ENCODE results near the gene ZBTB38. TPM values are rescaled to one million over a fixed set of nuclear protein-coding genes. Genes with fewer than 3 reads are reported as not detected.

Gene ZBTB38
- total RNA-seq, 4 donors from 2014 or later: 143 to 185 (median 165) TPM

- WGBS, 2 donors: 83 to 92% methylated on average over 2 of the region's 2 CpGs
- intact Hi-C loops (cut with DNase I): no loop called here
- no peak for DNase-seq
Measured at GRCh38 chr3:141335531-141336061, 32.7 kb upstream of the ZBTB38 start.

DNA sequence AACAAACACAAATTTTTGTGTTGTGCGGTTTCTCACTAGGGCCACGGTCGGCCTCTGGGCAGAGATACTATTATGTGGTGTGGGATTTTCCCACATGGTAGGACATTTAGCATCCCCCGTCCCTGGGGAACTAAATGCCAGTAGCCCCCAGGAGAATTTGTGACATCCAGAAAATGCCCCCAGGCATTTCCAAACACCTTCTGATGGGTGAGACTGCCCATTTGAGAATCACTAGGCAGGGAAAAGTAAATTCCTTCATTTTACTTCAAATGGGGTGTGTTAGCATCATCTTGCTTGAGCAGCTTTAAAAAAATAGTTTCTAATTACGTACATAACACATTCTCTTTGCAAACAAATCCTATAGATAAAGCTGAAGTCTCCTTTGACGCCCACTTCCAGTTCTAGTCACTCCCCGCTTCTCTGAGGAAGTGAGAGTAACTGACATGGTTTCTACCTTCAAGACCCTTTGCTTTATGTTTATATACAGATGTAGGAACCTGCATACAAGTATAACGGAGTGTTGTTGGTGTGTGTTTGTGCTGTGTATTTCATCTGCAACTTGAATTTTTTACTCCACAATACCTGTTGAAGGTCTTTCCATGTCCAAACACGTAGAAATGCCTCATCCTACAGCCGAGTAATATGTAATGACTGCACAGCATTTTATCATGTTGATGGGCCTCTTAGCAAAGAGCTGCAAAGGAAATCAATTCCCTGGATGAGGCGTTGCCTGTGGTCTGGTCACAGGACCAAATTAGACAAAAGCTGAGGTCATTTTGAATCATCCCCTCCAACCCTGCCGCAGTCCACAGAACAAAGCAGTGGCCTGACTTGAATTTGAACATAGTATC is 31.4 kb upstream of the ZBTB38 start:
- Histone ChIP-seq H3K27ac (no peak overlapping the region), H3K4me1 (peaks cover 0 to 10% of the 10 kb centered on the region in 2 donors)
- 74 to 87% methylated on average over 12 of the region's 12 CpGs for WGBS, 2 donors

More at GRCh38 chr3:141335531-141336061, 32.7 kb upstream of the ZBTB38 start:
- Histone ChIP-seq H3K4me1 (peaks cover 0 to 10% of the 10 kb centered on the region in 2 donors), H3K27me3 (no peaks in the 10 kb centered on the region), H3K36me3 (no peaks in the 10 kb centered on the region), H3K27ac (no peak overlapping the region), H3K4me3 (replicated peaks in 1 of 3) (no peak overlapping the region), H3K9me3 (no peaks in the 10 kb centered on the region)
- TF ChIP-seq CTCF (IDR thresholded peaks at IDR 0.05) (no peak), POLR2A (IDR thresholded peaks at IDR 0.05) (no peak)

GRCh38 chr3:141337523-141337854 is 30.8 kb upstream of the ZBTB38 start:
- no peak overlapping the region for H3K4me3 ChIP-seq (replicated peaks in 1 of 3)
- DNase-seq: no peak
- no peaks in the 10 kb centered on the region for H3K36me3 ChIP-seq
- intact Hi-C loops (cut with DNase I): no loop called here
- WGBS, 2 donors: 93% methylated on average over 1 of the region's 1 CpG
- H3K4me1 ChIP-seq: peaks cover 0 to 10% of the 10 kb centered on the region in 2 donors
- no peaks in the 10 kb centered on the region for H3K9me3 ChIP-seq
- TF ChIP-seq POLR2A (IDR thresholded peaks at IDR 0.05) (no peak), CTCF (IDR thresholded peaks at IDR 0.05) (no peak)
- no peaks in the 10 kb centered on the region for H3K27me3 ChIP-seq
- no peak overlapping the region for H3K27ac ChIP-seq

More for the DNA sequence above, 31.4 kb upstream of the ZBTB38 start:
- no peak for TF ChIP-seq CTCF (IDR thresholded peaks at IDR 0.05)
- TF ChIP-seq POLR2A (IDR thresholded peaks at IDR 0.05): no peak
- no peaks in the 10 kb centered on the region for H3K36me3 ChIP-seq
- intact Hi-C loops (cut with DNase I): no loop called here
- H3K27me3 ChIP-seq: no peaks in the 10 kb centered on the region
- DNase-seq: no peak
- no peaks in the 10 kb centered on the region for H3K9me3 ChIP-seq
- H3K4me3 ChIP-seq (replicated peaks in 1 of 3): no peak overlapping the region

DNA sequence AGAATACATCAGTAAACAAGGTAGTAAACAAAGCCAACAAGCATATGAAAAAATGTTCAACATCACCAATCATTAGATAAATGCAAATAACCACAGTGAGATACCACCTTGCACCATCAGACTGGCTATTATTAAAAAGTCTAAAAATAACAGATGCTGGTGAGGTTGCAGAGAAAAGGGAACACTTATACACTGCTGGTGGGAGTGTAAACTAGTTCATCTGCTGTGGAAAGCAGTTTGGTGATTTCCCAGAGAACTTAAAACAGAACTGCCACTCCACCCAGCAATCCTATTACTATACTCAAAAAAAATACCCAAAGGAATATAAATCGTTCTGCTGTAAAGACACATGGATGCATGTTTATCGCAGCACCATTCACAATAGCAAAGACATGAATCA is 30.3 kb upstream of the ZBTB38 start:
- Histone ChIP-seq H3K36me3 (no peaks in the 10 kb centered on the region), H3K9me3 (no peaks in the 10 kb centered on the region), H3K4me1 (peaks cover 0 to 5% of the 10 kb centered on the region in 2 donors), H3K27me3 (no peaks in the 10 kb centered on the region), H3K4me3 (replicated peaks in 1 of 3) (no peak overlapping the region), H3K27ac (no peak overlapping the region)
- no peak for TF ChIP-seq POLR2A (IDR thresholded peaks at IDR 0.05)
- no peak for TF ChIP-seq CTCF (IDR thresholded peaks at IDR 0.05)
- DNase-seq: no peak
- intact Hi-C loops (cut with DNase I): no loop called here
- 94% methylated on average over 2 of the region's 2 CpGs for WGBS, 2 donors

DNA sequence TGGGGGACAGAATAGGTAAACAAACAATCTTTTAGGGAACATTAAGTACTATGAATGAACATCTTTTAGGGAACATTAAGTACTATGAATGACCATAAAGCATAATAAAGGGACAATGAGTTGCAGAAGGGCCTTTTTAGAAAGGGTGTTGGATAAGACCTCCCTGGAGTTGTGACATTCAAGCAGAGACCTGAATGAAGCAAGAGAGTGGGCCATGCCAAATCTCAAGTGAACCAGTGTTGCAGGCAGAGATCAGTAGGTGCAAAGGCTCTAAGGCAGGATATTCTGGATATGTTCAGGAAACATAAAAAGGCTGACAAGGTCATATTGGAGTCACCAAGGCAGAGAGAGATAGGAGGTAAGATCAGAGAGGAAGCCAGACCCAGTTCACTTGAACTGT is 29.4 kb upstream of the ZBTB38 start:
- DNase-seq: no peak
- Histone ChIP-seq H3K27ac (no peak overlapping the region), H3K9me3 (no peaks in the 10 kb centered on the region), H3K27me3 (no peaks in the 10 kb centered on the region), H3K4me1 (peaks cover 0 to 4% of the 10 kb centered on the region in 2 donors), H3K36me3 (no peaks in the 10 kb centered on the region), H3K4me3 (replicated peaks in 1 of 3) (no peak overlapping the region)
- intact Hi-C loops (cut with DNase I): no loop called here
- TF ChIP-seq POLR2A (IDR thresholded peaks at IDR 0.05) (no peak), CTCF (IDR thresholded peaks at IDR 0.05) (no peak)

Data from thyroid gland (tissue), 4 donors.